OCI-LY7 (cell line): ENCODE measurements around the gene HMBS. TPM values are rescaled to one million over a fixed set of nuclear protein-coding genes. Genes with fewer than 3 reads are reported as not detected.
"Not testable (repeated sequence)": the region's sequence is repeated elsewhere in the genome, so short reads cannot be mapped to it uniquely, and the experiment has no call there.

ENCODE experiments used
- BruUV-seq: library from RNA; stranded (reverse); fragments of 400-500 nt; replicated peaks from 2 replicates; lab custom pipeline; 2021; lab: Mats Ljungman, UMichigan
- CTCF ChIA-PET: fragments of 300-600 bp; sonication (Branson Sonifier 250); formaldehyde crosslinking; loops from one replicate; lab custom pipeline; 2022; ENCODE audit warnings: antibody characterized with exemption; ENCODE audit not compliant: unreplicated experiment; lab: Charles Lee
- POLR2A ChIA-PET: fragments of 300-600 bp; sonication (Branson Sonifier 250); formaldehyde crosslinking; loops from one replicate; lab custom pipeline; 2022; ENCODE audit warnings: antibody characterized with exemption; lab: Charles Lee
- DNase-seq: peaks from one replicate; pipeline ENCODE4 v3.0.0-alpha.2; 2015; ENCODE audit warnings: low spot score
- H2AFZ ChIP-seq: fragments of 200-600 bp; sonication (generic), shearing (Covaris generic); 2 replicates; pipeline ENCODE4 v1.6.1; 2014; ENCODE audit warnings: mild to moderate bottlenecking, antibody characterized with exemption, low read length, moderate library complexity
- H3K27ac ChIP-seq: fragments of 200-600 bp; sonication (generic); 2 replicates; pipeline ENCODE4 v1.5.1; 2014; ENCODE audit warnings: mixed run types, low read depth, mild to moderate bottlenecking, moderate library complexity, low read length, inconsistent platforms; ENCODE audit not compliant: poor library complexity, severe bottlenecking
- H3K36me3 ChIP-seq: fragments of 200-600 bp; sonication (generic); 2 replicates; pipeline ENCODE4 v1.6.1; 2014; ENCODE audit warnings: mild to moderate bottlenecking, antibody characterized with exemption, low read length, moderate library complexity, mixed read lengths; ENCODE audit not compliant: insufficient read depth
- H3K4me1 ChIP-seq: fragments of 200-600 bp; sonication (generic); 2 replicates; pipeline ENCODE4 v1.5.1; 2014; ENCODE audit warnings: mild to moderate bottlenecking, low read length; ENCODE audit not compliant: insufficient read depth, poor library complexity, severe bottlenecking
- H3K4me2 ChIP-seq: fragments of 200-600 bp; sonication (generic); 2 replicates; pipeline ENCODE4 v1.6.1; 2014; ENCODE audit warnings: mild to moderate bottlenecking, low read length
- H3K4me3 ChIP-seq: fragments of 200-600 bp; sonication (generic); 2 replicates; pipeline ENCODE4 v1.5.1; 2014; ENCODE audit warnings: mild to moderate bottlenecking, low read depth, low read length; ENCODE audit not compliant: poor library complexity, severe bottlenecking
- H3K79me2 ChIP-seq: fragments of 200-600 bp; sonication (generic); 2 replicates; pipeline ENCODE4 v1.6.1; 2016; ENCODE audit warnings: low read depth, mild to moderate bottlenecking, low read length, moderate library complexity, mixed read lengths; ENCODE audit not compliant: insufficient read depth
- H3K9me2 ChIP-seq: fragments of 200-600 bp; sonication (generic); 2 replicates; pipeline ENCODE4 v1.6.1; 2016; ENCODE audit warnings: mild to moderate bottlenecking, low read length, mixed read lengths; ENCODE audit not compliant: insufficient read depth
- H3K9me3 ChIP-seq: fragments of 200-600 bp; sonication (generic); 2 replicates; pipeline ENCODE4 v1.6.1; 2014; ENCODE audit warnings: mild to moderate bottlenecking, mixed run types, low read length, mixed read lengths
- H4K20me1 ChIP-seq: fragments of 200-600 bp; sonication (generic); 2 replicates; pipeline ENCODE4 v1.6.1; 2014; ENCODE audit warnings: mild to moderate bottlenecking, antibody characterized with exemption, low read length, moderate library complexity, mixed read lengths; ENCODE audit not compliant: insufficient read depth
- CTCF ChIP-seq: fragments of 200-600 bp; sonication (generic); conservative IDR thresholded peaks from 2 replicates; pipeline ENCODE4 v1.5.1; 2014; ENCODE audit warnings: mild to moderate bottlenecking, antibody characterized with exemption, low read length, moderate library complexity, mixed read lengths
- EZH2phosphoT487 ChIP-seq: fragments of 200-600 bp; sonication (generic); IDR thresholded peaks from 2 replicates; pipeline ENCODE4 v1.6.1; 2018; ENCODE audit warnings: low read depth, borderline replicate concordance, mild to moderate bottlenecking, mixed run types, antibody characterized with exemption, low read length, moderate library complexity, mixed read lengths
- intact Hi-C: fragments of 100-400 bp; cut with micrococcal nuclease; formaldehyde crosslinking; loops from one replicate; pipeline ENCODE4 v1.10.0; 2022; ENCODE audit not compliant: unreplicated experiment
- total RNA-seq, 2 experiments: library from RNA; depleted of rRNA in 1 of 2; stranded (reverse); fragments of >200 nt in 1 of 2; shearing (Covaris generic) in 1 of 2; gene quantifications; 2 replicates each; pipeline ENCODE4 v1.2.3, GENCODE V29; 2014 to 2022

Gene HMBS
- total RNA-seq, 2 experiments from 2014 or later = 12.2 to 50.0 TPM

GRCh38 chr11:119056421-119056999 lies 28.2 kb upstream of the HMBS start:
- Histone ChIP-seq H3K9me3 (no peaks in the 10 kb centered on the region), H3K4me2 (peak overlapping the region; percentile 84), H3K4me3 (peak overlapping the region; percentile 82), H3K4me1 (peaks cover 13% of the 10 kb centered on the region), H4K20me1 (no peaks in the 10 kb centered on the region), H3K79me2 (peaks cover 22% of the 10 kb centered on the region), H3K27ac (peak overlapping the region; percentile 65), H3K36me3 (peaks cover 43% of the 10 kb centered on the region), H3K9me2 (no peaks in the 10 kb centered on the region), H2AFZ (peak overlapping the region; percentile 77; the same call in 1 of the 2 replicates)
- CTCF ChIA-PET = interaction anchor here (0.6 to 1.0 kb wide), 3 partner anchors 98 to 317 kb away, joined by 3 to 5 read pairs (median 4); no protein-coding TSS in a partner anchor
- peak; percentile 61 for DNase-seq
- no TSS peak for BruUV-seq
- POLR2A ChIA-PET = interaction anchor here (0.6 to 2.0 kb wide), 11 partner anchors 11 to 59 kb away, joined by 3 to 7 read pairs (median 4); partner anchors contain the start of genes CENATAC and VPS11
- intact Hi-C loops = loop anchor here (2.0 kb wide), 2 partner anchors 46 to 140 kb away; no protein-coding TSS in a partner anchor
- TF ChIP-seq CTCF = no peak; the same call in 1 of the 2 replicates

GRCh38 chr11:119057000-119057769 lies 27.5 kb upstream of the HMBS start, which contains the start of gene HYOU1:
HYOU1 (minus strand) TSS chr11:119057205; CDS start chr11:119056160, 1,045 bp downstream.
- no peaks in the 10 kb centered on the region for H3K9me2 ChIP-seq
- H3K4me1 ChIP-seq = peaks cover 13% of the 10 kb centered on the region
- H3K9me3 ChIP-seq = no peaks in the 10 kb centered on the region
- peak; percentile 99 for DNase-seq
- peaks cover 36% of the 10 kb centered on the region for H3K36me3 ChIP-seq
- TF ChIP-seq EZH2phosphoT487 = no peak
- TF ChIP-seq CTCF = peak; percentile 50; the same call in 1 of the 2 replicates
- H2AFZ ChIP-seq = peak within 1 kb of the TSS; percentile 83
- peaks cover 22% of the 10 kb centered on the region for H3K79me2 ChIP-seq
- H3K4me2 ChIP-seq = peak within 1 kb of the TSS; percentile 91
- intact Hi-C loops = loop anchor here (1.0 to 2.0 kb wide), 5 partner anchors 27 to 140 kb away; partner anchors contain the start of genes RPS25, SLC37A4 and TRAPPC4
- H4K20me1 ChIP-seq = no peaks in the 10 kb centered on the region
- H3K4me3 ChIP-seq = peak within 1 kb of the TSS; percentile 82
- peak within 1 kb of the TSS; percentile 65 for H3K27ac ChIP-seq
- BruUV-seq = no TSS peak
- ChIA-PET POLR2A (interaction anchor here (0.7 to 2.0 kb wide), 12 partner anchors 10 to 60 kb away, joined by 3 to 7 read pairs (median 4); partner anchors contain the start of genes CENATAC and VPS11), CTCF (interaction anchor here (0.6 to 1.0 kb wide), 3 partner anchors 34 to 207 kb away, joined by 3 to 4 read pairs (median 3); no protein-coding TSS in a partner anchor)

- CTCF ChIA-PET, BruUV-seq, intact Hi-C loops, H4K20me1 ChIP-seq, H3K4me3 ChIP-seq, H2AFZ ChIP-seq, H3K9me2 ChIP-seq, H3K27ac ChIP-seq, H3K9me3 ChIP-seq, POLR2A ChIA-PET, H3K4me2 ChIP-seq, DNase-seq: not testable (repeated sequence)
- H3K79me2 ChIP-seq = peaks cover 22% of the 10 kb centered on the region
- peaks cover 17% of the 10 kb centered on the region for H3K36me3 ChIP-seq
- peaks cover 13% of the 10 kb centered on the region for H3K4me1 ChIP-seq
Measured at GRCh38 chr11:119059128-119059527, 25.6 kb upstream of the HMBS start.
